Measurements from ENCODE around the gene MRPL49. TPM values are rescaled to one million over a fixed set of nuclear protein-coding genes. Genes with fewer than 3 reads are reported as not detected.

MRPL49 gene
- total and polyA plus RNA-seq, 9 of the 15 experiments (the other 6 are each of a cell fraction or from before 2014, with no cell fraction given): 74.3 to 132 (median 91.2) TPM

DNA sequence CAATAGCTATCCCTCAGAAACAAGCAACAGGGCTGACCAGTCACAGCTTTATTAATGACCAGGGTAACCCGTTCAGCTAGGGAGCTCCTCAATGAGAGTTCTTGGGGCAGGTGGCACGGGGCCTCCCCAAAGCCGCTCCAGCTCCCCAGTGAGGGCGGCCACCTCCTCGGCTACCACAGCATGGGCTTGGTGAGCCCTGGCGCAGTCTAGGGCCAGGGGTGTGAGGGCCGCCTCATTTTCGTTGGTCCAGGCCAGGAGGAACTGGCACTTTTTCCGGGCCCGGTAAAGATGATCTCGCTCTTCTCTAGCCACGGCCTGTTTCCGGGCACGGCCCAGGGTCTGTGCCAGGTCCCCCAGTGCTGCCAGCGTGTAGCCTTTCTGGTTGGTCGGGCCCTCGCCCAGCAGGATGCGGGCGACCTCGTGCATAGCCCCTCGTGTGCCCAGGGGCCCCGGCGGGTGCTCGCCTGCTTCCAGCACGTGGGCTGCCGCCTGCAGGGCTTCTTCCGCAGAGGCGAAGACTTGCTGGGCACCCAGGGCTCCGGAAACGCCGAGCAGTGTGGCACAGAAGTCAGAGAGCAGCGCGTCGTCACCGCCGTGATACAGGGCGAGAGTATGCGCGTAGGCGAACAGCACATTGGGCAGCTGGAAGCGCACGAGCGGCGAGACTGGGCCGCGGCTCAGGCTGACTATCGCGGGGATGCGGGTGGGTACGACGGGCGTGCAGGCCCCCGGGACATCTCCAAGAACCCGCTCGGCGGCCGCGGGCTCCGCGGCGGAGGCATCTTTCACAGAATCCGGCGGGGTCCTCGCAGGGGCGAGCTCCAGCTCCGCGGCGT is 5.5 kb upstream of the MRPL49 start (continued):
- TF ChIP-seq, protein P1, sequence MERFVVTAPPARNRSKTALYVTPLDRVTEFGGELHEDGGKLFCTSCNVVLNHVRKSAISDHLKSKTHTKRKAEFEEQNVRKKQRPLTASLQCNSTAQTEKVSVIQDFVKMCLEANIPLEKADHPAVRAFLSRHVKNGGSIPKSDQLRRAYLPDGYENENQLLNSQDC (CRISPR knock-in tag; IDR thresholded peaks at IDR 0.05): no peak
- TF ChIP-seq TGIF2 (CRISPR knock-in tag; IDR thresholded peaks at IDR 0.05) (peak; percentile 66; the same call in 1 of the 2 replicates), ZC3H4 (CRISPR knock-in tag; IDR thresholded peaks at IDR 0.05; ENCODE audit: borderline replicate concordance) (peak; percentile 80; the same call in 1 of the 2 replicates), L3MBTL2 (IDR thresholded peaks at IDR 0.05) (peak; percentile 69; the same call in 1 of the 2 replicates), SAFB (IDR thresholded peaks at IDR 0.05; ENCODE audit: borderline replicate concordance, low read depth, low read length) (0 out of 2 replicates have a peak, but pooled peaks have one; percentile 13), NCOR1 (IDR thresholded peaks at IDR 0.05) (no peak), ZNF586 (CRISPR knock-in tag; conservative IDR thresholded peaks at IDR 0.05) (no peak), ZNF780A (CRISPR knock-in tag; IDR thresholded peaks at IDR 0.05) (no peak), FIP1L1 (IDR thresholded peaks at IDR 0.05; ENCODE audit: low read depth, low read length, poor library complexity, severe bottlenecking) (no peak), CHD1 (IDR thresholded peaks at IDR 0.05; ENCODE audit: low read length) (no peak), GATA2 (CRISPR knock-in tag; IDR thresholded peaks at IDR 0.05) (no peak), JUN (IDR thresholded peaks at IDR 0.05; ENCODE audit: borderline replicate concordance, low read depth, low read length) (no peak), JUN (CRISPR knock-in tag; IDR thresholded peaks at IDR 0.05; ENCODE audit: borderline replicate concordance) (no peak), ZKSCAN8 (CRISPR knock-in tag; IDR thresholded peaks at IDR 0.05) (no peak), CBX1 (IDR thresholded peaks at IDR 0.05; ENCODE audit: low read depth) (no peak), IRF2 (CRISPR knock-in tag; IDR thresholded peaks at IDR 0.05) (no peak), ZNF165 (CRISPR knock-in tag; IDR thresholded peaks at IDR 0.05; ENCODE audit: borderline replicate concordance) (no peak), ZNF232 (CRISPR knock-in tag; IDR thresholded peaks at IDR 0.05) (0 out of 2 replicates have a peak, but pooled peaks have one; percentile 44)
- TF ChIP-seq, protein P2, sequence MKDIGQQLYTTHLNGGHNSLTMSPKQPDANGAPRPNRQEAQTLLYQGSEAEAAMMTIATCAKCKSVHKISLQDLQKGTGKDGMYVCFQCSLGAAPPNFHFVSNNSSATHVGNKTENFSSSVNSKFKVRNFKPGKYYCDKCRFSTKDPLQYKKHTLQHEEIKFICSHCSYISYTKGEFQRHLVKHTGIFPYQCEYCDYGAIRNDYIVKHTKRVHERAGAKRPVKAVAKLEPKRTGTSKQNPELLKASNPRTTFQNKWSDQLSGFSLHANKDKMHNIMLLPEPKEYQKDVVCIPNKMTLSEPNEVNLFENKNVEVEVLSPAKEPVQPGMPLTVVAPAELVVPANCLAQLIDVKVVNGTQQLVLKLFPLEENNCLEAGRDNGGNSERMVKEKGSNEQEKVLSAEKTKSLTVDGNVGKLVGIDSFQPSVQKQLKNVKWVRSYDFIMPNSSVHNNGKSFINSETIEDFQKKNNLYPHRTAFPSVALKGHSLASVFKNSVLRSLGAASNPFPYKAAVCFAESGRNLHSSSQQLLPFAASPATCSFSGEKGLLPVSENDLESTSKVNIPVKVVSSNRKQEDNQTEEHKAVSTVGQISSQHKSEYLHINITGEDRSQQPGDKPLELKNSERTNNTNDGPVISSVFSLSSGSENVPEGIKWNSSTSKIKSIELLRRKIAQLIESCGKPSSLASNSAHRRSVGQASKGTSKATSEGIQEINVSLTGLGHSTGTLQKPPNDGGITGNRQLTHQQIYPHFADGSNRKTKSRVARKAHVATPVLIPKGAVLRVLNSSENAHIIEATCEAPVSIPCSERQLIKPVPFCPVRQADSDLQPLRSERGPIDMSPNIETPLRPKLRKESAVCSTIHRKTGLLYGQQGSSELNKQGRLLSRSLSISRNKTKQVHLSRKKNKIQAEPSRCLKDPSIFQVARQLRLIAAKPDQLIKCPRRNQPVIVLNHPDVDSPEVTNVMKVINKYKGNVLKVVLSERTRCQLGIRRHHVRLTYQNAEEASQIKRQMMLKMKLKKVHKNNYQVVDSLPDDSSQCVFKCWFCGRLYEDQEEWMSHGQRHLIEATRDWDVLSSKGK (CRISPR knock-in tag; IDR thresholded peaks at IDR 0.05): no peak
- TF ChIP-seq, protein P3, sequence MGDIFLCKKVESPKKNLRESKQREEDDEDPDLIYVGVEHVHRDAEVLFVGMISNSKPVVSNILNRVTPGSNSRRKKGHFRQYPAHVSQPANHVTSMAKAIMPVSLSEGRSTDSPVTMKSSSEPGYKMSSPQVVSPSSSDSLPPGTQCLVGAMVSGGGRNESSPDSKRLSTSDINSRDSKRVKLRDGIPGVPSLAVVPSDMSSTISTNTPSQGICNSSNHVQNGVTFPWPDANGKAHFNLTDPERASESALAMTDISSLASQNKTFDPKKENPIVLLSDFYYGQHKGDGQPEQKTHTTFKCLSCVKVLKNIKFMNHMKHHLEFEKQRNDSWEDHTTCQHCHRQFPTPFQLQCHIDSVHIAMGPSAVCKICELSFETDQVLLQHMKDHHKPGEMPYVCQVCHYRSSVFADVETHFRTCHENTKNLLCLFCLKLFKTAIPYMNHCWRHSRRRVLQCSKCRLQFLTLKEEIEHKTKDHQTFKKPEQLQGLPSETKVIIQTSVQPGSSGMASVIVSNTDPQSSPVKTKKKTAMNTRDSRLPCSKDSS (IDR thresholded peaks at IDR 0.05; ENCODE audit: low read depth, partially characterized antibody): no peak
- TF ChIP-seq, protein P4, sequence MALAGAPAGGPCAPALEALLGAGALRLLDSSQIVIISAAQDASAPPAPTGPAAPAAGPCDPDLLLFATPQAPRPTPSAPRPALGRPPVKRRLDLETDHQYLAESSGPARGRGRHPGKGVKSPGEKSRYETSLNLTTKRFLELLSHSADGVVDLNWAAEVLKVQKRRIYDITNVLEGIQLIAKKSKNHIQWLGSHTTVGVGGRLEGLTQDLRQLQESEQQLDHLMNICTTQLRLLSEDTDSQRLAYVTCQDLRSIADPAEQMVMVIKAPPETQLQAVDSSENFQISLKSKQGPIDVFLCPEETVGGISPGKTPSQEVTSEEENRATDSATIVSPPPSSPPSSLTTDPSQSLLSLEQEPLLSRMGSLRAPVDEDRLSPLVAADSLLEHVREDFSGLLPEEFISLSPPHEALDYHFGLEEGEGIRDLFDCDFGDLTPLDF (CRISPR knock-in tag; IDR thresholded peaks at IDR 0.05): peak; percentile 3; the same call in 1 of the 2 replicates
